Endothelial cell (in vitro differentiated cells): ENCODE data around the gene RGS3. TPM values are rescaled to one million over a fixed set of nuclear protein-coding genes. Genes with fewer than 3 reads are reported as not detected.

Source experiments
- DNase-seq: peaks from one replicate; pipeline ENCODE4 v3.0.0; 2021; ENCODE audit warnings: low spot score
- H3K27ac Mint-ChIP-seq: one replicate; pipeline ENCODE4 v1.8.0; 2021; ENCODE audit warnings: mixed read lengths, inconsistent platforms; ENCODE audit not compliant: unreplicated experiment
- H3K27me3 Mint-ChIP-seq: one replicate; pipeline ENCODE4 v1.8.0; 2021; ENCODE audit warnings: mild to moderate bottlenecking, moderate library complexity, mixed read lengths, inconsistent platforms; ENCODE audit not compliant: unreplicated experiment
- H3K36me3 Mint-ChIP-seq: one replicate; pipeline ENCODE4 v1.8.0; 2021; ENCODE audit warnings: mild to moderate bottlenecking, low read depth, mixed read lengths, inconsistent platforms; ENCODE audit not compliant: unreplicated experiment
- H3K4me1 Mint-ChIP-seq: one replicate; pipeline ENCODE4 v1.8.0; 2021; ENCODE audit warnings: mild to moderate bottlenecking, mixed read lengths, inconsistent platforms; ENCODE audit not compliant: unreplicated experiment
- H3K4me3 Mint-ChIP-seq: one replicate; pipeline ENCODE4 v1.8.0; 2021; ENCODE audit warnings: mild to moderate bottlenecking, mixed read lengths, inconsistent platforms; ENCODE audit not compliant: unreplicated experiment
- H3K9me3 Mint-ChIP-seq: one replicate; pipeline ENCODE4 v1.8.0; 2021; ENCODE audit warnings: mixed read lengths, inconsistent platforms; ENCODE audit not compliant: unreplicated experiment
- CTCF ChIP-seq: fragments of 200-600 bp; sonication (generic); IDR thresholded peaks from one replicate; pipeline ENCODE4 v1.5.0; 2021; ENCODE audit warnings: antibody characterized with exemption; ENCODE audit not compliant: unreplicated experiment
- total RNA-seq: library from RNA; stranded (reverse); fragmentation: NEBNext Ultra II Directional; extraction: Animal tissue kit (Norgen Biotek cat#: 25700); gene quantifications from one replicate; pipeline ENCODE4 v1.2.1, GENCODE V29; 2021; ENCODE audit not compliant: unreplicated experiment

RGS3 gene
- total RNA-seq, 1 donor from 2014 or later: 474 TPM

- no peak for DNase-seq
- peak overlapping the region; percentile 88 for H3K4me3 Mint-ChIP-seq
Observed at GRCh38 chr9:113508111-113508749, 44.7 kb downstream of the RGS3 start.

GRCh38 chr9:113509463-113509862, 45.9 kb downstream of the RGS3 start:
- no peaks in the 10 kb centered on the region for H3K9me3 Mint-ChIP-seq
- no peak for DNase-seq
- no peak for TF ChIP-seq CTCF
- H3K4me1 Mint-ChIP-seq: peaks cover 87% of the 10 kb centered on the region
- peaks cover 91% of the 10 kb centered on the region for H3K36me3 Mint-ChIP-seq
- peak overlapping the region; percentile 85 for H3K4me3 Mint-ChIP-seq
- peak overlapping the region; percentile 16 for H3K27ac Mint-ChIP-seq
- H3K27me3 Mint-ChIP-seq: peaks cover 12% of the 10 kb centered on the region

More at GRCh38 chr9:113508111-113508749, 44.7 kb downstream of the RGS3 start:
- peak; percentile 31 for TF ChIP-seq CTCF
- Mint-ChIP-seq H3K27me3 (peaks cover 16% of the 10 kb centered on the region), H3K36me3 (peaks cover 88% of the 10 kb centered on the region), H3K27ac (peak overlapping the region; percentile 24), H3K9me3 (no peaks in the 10 kb centered on the region), H3K4me1 (peaks cover 84% of the 10 kb centered on the region)

- DNase-seq: no peak
- no peak for TF ChIP-seq CTCF
- Mint-ChIP-seq H3K27me3 (peaks cover 12% of the 10 kb centered on the region), H3K4me1 (peaks cover 81% of the 10 kb centered on the region), H3K36me3 (peaks cover 83% of the 10 kb centered on the region), H3K27ac (peak overlapping the region; percentile 61), H3K4me3 (peak overlapping the region; percentile 51), H3K9me3 (no peaks in the 10 kb centered on the region)
Observed at GRCh38 chr9:113511047-113511521, 47.6 kb downstream of the RGS3 start.

- Mint-ChIP-seq H3K27ac (no peak overlapping the region), H3K36me3 (peaks cover 83% of the 10 kb centered on the region), H3K4me1 (peaks cover 84% of the 10 kb centered on the region), H3K4me3 (peak overlapping the region; percentile 71), H3K9me3 (no peaks in the 10 kb centered on the region), H3K27me3 (peaks cover 14% of the 10 kb centered on the region)
- no peak for TF ChIP-seq CTCF
- DNase-seq: no peak
Observed at GRCh38 chr9:113511856-113512761, 48.6 kb downstream of the RGS3 start.
